ENCODE data around the gene NBL1.
A peak's percentile ranks its signal among the peaks of the same experiment; 100 is the strongest.
"Not testable (repeated sequence)": the region's sequence is repeated elsewhere in the genome, so short reads cannot be mapped to it uniquely, and the experiment has no call there.

Gene NBL1

DNA sequence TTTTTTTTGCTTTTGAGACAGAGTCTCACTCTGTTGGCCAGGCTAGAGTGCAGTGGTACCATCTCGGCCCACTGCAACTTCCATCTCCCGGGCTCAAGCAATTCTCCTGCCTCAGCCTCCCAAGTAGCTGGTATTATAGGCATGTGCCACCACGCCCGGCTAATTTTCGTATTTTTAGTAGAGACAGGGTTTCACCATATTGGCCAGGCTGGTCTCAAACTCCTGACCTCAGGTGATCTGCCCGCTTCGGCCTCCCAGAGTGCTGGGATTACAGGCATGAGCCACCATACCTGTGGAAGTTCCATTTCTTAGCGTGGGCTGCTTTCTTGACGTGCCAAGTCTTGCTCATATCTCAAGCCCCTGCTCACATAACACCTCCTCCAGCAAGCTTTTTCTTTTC is 9.0 kb upstream of the NBL1 start:
- H3K4me1 Mint-ChIP-seq (ENCODE audit: low read depth); H3K27ac Mint-ChIP-seq; H3K4me3 Mint-ChIP-seq; H3K9me3 Mint-ChIP-seq (ENCODE audit: low read depth); H3K27me3 Mint-ChIP-seq; H3K36me3 Mint-ChIP-seq: not testable (repeated sequence)

DNA sequence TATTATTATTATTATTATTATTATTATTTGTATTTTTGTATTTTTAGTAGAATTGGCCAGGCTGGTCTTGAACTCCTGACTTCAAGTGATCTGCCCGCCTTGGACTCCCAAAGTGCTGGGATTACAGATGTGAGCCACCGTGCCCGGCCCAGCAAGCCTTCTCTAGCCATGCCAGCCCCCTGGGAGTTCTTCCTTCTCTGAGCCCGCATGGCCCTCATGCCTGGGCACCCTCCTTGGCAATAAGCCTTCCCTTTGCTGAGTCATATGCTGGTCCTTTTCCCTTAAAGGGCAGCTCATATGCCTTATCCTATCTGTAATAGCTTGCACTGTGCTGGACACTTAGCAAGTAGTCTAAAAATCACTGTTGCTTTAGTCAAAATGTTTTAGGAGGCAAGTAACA is 8.5 kb upstream of the NBL1 start:
- H3K4me3 Mint-ChIP-seq = no peak overlapping the region
- H3K27ac Mint-ChIP-seq = no peak overlapping the region
- H3K36me3 Mint-ChIP-seq = no peaks in the 10 kb centered on the region
- H3K9me3 Mint-ChIP-seq (ENCODE audit: low read depth) = no peaks in the 10 kb centered on the region
- H3K4me1 Mint-ChIP-seq (ENCODE audit: low read depth) = no peaks in the 10 kb centered on the region
- H3K27me3 Mint-ChIP-seq = no peaks in the 10 kb centered on the region

DNA sequence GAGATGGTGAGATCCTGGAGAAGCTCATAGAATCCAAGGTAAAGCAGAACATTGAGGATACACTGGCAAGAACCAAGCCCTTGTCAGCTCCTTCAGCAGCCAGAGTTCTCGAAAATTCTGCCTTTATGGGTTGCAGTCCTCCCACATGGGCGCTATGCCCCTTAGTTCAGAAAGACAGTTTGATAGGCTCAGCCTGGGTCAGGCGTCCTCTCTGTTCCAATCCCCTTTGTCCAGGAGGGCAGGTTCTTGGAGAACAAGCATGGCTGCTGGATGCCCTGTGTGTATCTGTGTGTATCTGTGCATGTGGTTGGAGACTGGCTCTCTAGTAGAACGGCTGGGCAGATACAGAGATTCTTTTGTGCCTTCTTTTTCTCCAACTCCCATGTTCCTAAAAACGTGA is 8.0 kb upstream of the NBL1 start:
- no peak overlapping the region for H3K4me3 Mint-ChIP-seq
- H3K27ac Mint-ChIP-seq = no peak overlapping the region
- no peaks in the 10 kb centered on the region for H3K4me1 Mint-ChIP-seq (ENCODE audit: low read depth)
- H3K9me3 Mint-ChIP-seq (ENCODE audit: low read depth) = no peaks in the 10 kb centered on the region
- no peaks in the 10 kb centered on the region for H3K27me3 Mint-ChIP-seq
- H3K36me3 Mint-ChIP-seq = no peaks in the 10 kb centered on the region

DNA sequence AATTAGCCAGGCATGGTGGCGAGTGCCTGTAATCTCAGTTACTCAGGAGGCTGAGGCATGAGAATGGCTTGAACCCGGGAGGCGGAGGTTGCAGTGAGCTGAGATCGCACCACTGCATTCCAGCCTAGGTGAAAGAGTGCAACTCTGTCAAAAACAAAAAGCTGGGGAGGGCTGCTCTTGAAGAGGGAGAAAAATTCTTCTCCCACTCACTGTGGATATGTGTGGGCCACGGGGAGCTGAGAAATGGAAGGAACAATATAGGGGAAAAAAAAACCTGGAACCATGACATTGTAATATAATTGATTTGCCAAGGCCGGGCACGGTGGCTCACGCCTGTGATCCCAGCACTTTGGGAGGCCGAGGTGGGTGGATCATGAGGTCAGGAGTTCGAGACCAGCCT is 7.4 kb upstream of the NBL1 start:
- H3K9me3 Mint-ChIP-seq (ENCODE audit: low read depth); H3K36me3 Mint-ChIP-seq; H3K27ac Mint-ChIP-seq; H3K4me3 Mint-ChIP-seq; H3K4me1 Mint-ChIP-seq (ENCODE audit: low read depth); H3K27me3 Mint-ChIP-seq: not testable (repeated sequence)

DNA sequence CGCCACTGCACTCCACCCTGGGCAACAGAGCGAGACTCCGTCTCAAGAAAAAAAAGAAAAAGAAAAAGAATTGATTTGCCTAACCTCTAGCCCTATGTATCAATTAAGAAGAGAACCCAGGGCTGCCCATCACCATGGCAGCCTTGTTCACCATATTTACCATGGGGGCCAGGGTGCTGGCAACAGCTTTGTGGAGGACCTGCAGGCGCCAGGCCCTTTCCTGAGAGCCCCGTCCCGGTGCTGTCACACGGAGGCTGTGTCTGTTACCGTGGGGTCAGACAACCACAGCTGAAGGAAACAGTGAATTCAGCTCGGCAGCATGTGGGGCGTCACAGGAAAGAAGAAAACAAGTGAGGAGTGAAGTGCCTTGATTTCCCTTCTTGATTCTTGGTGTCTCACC is 6.5 kb upstream of the NBL1 start:
- no peaks in the 10 kb centered on the region for H3K4me1 Mint-ChIP-seq (ENCODE audit: low read depth)
- no peaks in the 10 kb centered on the region for H3K36me3 Mint-ChIP-seq
- peaks cover 1% of the 10 kb centered on the region for H3K27me3 Mint-ChIP-seq
- no peak overlapping the region for H3K27ac Mint-ChIP-seq
- H3K4me3 Mint-ChIP-seq = no peak overlapping the region
- no peaks in the 10 kb centered on the region for H3K9me3 Mint-ChIP-seq (ENCODE audit: low read depth)

DNA sequence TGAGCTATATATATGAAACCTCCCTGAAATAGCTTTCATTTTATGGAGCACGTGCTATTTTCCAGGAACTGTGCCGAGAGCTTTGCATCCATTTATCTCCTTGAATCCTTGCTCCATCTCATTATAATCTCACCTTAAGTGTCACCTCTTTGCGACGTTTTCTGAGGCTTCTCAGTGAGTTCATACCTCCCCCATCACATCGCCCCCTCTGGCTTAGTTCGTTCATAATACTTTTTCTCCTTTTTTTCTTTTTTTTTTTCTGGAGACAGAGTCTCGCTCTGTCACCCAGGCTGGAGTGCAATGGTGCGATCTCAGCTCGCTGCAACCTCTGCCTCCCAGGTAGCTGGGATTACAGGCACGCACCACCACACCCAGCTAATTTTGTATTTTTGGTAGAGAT is 4.9 kb upstream of the NBL1 start:
- H3K27ac Mint-ChIP-seq; H3K9me3 Mint-ChIP-seq (ENCODE audit: low read depth); H3K4me1 Mint-ChIP-seq (ENCODE audit: low read depth); H3K36me3 Mint-ChIP-seq; H3K4me3 Mint-ChIP-seq; H3K27me3 Mint-ChIP-seq: not testable (repeated sequence)

DNA sequence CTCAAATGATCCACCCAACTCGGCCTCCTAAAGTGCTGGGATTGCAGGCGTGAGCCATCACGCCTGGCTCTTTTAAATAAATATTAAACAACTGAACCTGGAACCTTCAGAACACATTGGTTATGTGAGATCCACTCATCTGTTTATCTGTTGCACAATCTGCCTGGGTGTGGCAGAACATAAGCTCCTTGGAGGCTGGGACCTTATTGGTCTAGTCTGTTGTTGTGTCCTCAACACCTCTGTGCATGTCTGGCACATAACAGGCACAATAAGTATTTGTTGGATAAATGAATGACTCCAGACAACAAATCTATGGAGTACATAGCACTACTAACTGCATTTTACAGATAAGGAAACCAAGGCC is 4.1 kb upstream of the NBL1 start:
- no peak overlapping the region for H3K4me3 Mint-ChIP-seq

DNA sequence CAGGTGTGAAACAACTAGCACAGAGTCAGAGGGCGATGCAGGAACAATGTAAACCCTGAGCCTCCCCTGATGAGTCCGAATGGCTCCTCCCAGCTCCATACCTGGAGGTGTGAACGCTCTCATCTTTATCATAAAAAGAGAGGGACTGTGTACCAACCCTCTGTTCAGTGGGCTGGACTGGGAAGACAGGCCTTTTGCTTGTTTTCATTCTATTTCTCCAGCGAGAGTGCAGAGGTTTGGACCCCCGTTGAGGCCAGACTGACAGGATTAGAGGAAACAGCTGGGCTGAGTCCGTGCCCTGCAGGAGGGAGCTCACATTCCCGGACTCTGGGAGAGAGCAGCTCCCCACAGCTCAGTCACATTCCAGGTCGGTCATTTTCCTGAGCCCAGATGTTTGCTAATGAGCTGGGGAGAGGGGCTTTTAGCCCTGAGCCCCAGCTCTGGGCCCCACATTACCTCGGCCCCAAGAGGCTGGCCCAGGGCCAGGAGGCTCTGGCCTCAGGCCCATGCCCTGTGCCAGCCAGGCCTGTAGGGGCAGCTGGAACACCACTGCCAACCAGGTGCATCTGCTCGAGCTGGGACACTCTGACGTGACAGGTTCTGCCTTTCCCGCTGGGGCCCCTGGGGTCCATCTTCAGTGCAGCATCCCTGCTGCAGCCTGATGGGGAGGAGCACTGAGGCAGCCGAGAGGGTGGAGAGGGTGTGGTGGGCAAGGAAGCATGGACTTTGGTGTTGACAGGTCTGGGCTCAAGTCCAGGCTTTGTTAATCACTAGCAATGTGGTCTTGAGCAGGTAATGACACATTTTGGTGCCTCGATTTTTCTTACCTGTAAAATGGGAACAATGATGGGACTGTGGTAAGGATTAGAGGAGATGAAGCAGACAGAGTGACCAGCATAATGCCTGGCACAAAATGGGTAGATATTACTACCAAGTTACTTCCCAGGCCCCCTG is 3.5 kb upstream of the NBL1 start:
- H3K9me3 Mint-ChIP-seq (ENCODE audit: low read depth) = no peaks in the 10 kb centered on the region
- no peaks in the 10 kb centered on the region for H3K36me3 Mint-ChIP-seq
- H3K4me3 Mint-ChIP-seq = no peak overlapping the region

More for the DNA sequence above, 4.1 kb upstream of the NBL1 start:
- Mint-ChIP-seq H3K4me1 (ENCODE audit: low read depth) (peaks cover 10% of the 10 kb centered on the region), H3K27ac (no peak overlapping the region), H3K9me3 (ENCODE audit: low read depth) (no peaks in the 10 kb centered on the region), H3K36me3 (no peaks in the 10 kb centered on the region), H3K27me3 (peaks cover 1% of the 10 kb centered on the region)

DNA sequence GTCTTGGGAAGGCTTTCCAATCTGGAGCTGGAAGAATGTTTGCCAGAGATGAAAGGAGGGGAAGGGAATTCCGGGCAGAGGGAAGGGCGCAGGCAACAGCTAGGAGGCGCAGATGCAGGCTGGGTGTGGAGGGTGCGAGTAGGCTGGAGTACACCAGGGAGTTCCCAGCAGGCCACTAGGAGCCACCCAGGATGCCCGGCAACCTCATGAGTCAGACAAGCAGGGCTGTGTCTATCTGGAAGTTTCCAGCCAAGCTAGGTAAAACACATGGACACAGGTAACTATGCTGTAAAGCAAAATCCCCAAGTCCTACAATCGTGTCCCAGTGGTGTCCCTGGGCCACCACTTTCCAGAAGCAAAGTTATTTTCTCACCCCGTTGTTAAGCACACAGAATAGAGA is 990 bp upstream of the NBL1 start:
- Mint-ChIP-seq H3K27ac (peak overlapping the region; percentile 80), H3K4me3 (peak overlapping the region; percentile 82), H3K27me3 (peaks cover 1% of the 10 kb centered on the region), H3K4me1 (ENCODE audit: low read depth) (peaks cover 27% of the 10 kb centered on the region), H3K9me3 (ENCODE audit: low read depth) (no peaks in the 10 kb centered on the region), H3K36me3 (no peaks in the 10 kb centered on the region)

More for the DNA sequence above, 3.5 kb upstream of the NBL1 start:
- H3K27ac Mint-ChIP-seq = no peak overlapping the region
- H3K4me1 Mint-ChIP-seq (ENCODE audit: low read depth) = peaks cover 10% of the 10 kb centered on the region
- peaks cover 1% of the 10 kb centered on the region for H3K27me3 Mint-ChIP-seq

DNA sequence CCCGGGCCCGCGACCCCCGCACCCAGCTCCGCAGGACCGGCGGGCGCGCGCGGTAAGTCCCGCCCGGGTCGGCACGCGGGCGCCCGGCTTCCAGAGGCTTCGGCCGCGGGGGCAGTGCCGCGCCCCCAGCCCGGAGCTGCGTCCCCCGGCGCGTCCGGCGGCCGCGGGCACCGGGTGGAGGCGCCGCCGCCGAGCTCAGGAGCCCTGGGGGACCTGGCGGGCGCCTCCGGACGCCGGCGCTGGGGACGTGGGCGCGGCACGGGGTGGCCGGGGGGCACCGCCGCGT is 227 bp downstream of the NBL1 start:
- H3K9me3 Mint-ChIP-seq (ENCODE audit: low read depth) = no peaks in the 10 kb centered on the region
- no peak overlapping the region for H3K27ac Mint-ChIP-seq
- H3K36me3 Mint-ChIP-seq = no peaks in the 10 kb centered on the region
- peaks cover 28% of the 10 kb centered on the region for H3K4me1 Mint-ChIP-seq (ENCODE audit: low read depth)
- H3K4me3 Mint-ChIP-seq = no peak overlapping the region
- peaks cover 1% of the 10 kb centered on the region for H3K27me3 Mint-ChIP-seq

DNA sequence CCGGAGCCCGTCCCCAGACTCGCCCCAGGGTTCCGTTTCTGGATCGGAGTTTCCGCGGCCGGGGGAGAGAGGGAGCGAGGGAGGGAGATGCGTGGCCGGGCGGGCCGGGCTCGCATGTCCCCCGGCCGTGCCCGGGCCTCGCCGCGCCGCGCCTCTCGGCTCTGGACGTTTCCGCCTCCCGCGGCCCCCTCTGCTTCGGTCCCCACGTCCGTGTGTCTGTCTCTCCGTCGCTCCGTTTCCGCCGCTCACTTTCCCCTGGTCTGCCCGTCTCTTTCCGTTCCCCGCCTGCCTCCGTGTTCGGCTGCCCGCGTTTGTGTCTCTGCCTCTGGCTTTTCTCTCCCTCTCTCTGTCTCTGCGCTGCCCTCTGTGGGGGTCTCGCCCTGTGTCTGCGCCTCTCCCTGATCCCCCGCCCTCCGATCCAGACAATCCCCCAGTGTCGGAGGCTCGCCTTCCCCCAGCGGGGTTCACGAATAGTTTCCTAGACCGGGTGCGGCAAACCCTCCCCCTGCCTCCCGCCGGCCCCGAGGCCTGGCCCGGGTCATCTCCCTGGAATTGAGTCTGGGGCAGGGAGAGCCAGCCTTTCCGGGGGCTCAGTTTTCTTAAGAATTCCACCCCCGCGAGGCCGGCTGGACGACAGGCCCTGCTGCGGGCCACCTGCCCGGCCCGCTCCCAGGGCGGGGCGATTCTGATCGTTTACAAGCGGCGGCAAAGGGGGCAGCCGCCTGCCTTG is 735 bp downstream of the NBL1 start:
- Mint-ChIP-seq H3K27ac (peak overlapping the region; percentile 85), H3K36me3 (no peaks in the 10 kb centered on the region), H3K9me3 (ENCODE audit: low read depth) (no peaks in the 10 kb centered on the region), H3K27me3 (peaks cover 1% of the 10 kb centered on the region), H3K4me3 (peak overlapping the region; percentile 95), H3K4me1 (ENCODE audit: low read depth) (peaks cover 28% of the 10 kb centered on the region)

DNA sequence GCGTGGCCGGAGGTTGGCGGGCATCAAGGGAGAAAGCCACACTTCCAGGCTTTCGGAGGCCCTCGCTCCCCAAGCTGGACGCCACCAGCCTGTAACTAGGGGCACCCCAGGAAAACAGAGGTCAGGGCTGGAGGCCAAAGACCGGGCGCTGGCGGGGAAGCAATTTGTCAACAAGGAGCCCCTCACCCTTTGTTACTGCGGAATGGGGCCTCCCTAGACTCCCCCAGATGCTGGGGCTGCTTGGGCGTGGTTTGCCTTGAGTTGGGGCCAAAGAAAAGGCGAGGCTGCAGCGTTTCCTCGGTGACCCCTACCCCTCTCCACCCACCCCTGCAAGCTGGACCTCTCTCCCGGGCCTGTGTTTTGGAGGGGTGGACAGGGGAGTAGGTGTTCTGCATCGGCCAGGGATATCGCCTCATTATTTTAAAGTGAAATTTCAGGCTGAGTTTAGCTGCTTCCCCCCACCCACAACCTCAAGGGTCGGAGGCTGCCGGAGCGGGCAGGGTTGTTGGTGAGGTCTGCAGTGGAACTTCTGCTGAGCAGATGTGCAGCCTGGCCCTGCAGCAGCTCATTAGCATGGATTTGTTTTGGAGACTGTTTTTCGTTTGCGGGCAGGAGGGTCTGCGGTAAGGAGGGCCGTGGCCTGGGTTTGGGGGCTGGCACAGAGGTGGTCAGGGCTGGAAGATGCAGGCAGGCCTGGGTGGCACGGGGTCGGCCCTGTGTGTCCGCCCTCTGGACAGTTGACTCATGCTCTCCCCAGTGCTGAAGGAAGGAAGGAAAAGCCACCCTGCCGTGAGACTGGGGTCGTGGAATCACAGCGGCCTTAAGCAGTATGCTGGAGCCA is 1.5 kb downstream of the NBL1 start:
- Mint-ChIP-seq H3K4me1 (ENCODE audit: low read depth) (peaks cover 28% of the 10 kb centered on the region), H3K4me3 (peak overlapping the region; percentile 95), H3K9me3 (ENCODE audit: low read depth) (no peaks in the 10 kb centered on the region), H3K36me3 (no peaks in the 10 kb centered on the region), H3K27ac (peak overlapping the region; percentile 50), H3K27me3 (peaks cover 1% of the 10 kb centered on the region)

DNA sequence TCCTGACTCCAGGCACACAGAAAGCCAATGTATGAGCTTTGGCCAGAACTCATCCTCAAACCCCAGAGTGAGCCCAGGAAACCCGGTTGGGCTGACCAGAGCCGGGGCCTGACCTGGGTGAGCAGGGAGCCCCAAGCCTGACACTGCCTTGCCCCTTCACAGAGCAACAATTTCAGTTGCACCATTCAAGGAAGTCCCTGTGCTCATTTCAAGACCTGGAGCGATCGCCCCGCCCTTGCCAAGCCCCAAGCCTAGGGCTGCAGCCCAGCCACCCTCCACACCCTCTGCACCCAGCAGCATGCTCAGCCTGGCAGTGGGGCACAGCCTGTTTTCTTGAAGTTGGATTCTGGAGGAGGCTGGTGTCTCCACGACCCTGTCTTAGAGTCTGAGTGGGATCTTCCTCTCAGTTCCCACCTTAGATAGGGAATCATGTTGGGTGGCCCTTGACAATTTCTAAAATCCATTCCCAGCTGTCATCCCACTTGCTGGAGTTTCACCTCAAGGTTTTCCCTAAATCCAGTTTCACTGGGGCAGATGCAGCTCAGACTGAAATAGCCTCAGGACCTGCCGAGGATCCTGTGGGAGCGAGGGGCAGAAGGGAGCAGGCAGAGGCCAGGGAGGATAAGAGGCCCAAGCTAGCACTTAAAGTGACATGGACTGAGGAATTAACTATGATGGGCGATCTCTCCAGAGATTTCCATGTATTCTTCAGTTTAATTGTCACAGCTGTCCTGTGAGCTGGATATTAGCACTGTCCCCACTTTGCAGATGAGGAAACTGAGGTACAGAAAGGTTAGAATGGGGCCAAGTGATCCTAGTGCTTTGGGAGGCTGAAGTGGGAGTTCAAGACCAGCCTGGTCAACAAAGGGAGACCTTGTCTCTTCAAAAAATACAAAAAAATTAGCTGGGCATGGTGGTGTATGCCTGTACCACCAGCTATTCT is 2.5 kb downstream of the NBL1 start:
- H3K36me3 Mint-ChIP-seq = no peaks in the 10 kb centered on the region
- no peaks in the 10 kb centered on the region for H3K9me3 Mint-ChIP-seq (ENCODE audit: low read depth)
- no peaks in the 10 kb centered on the region for H3K27me3 Mint-ChIP-seq
- H3K27ac Mint-ChIP-seq = no peak overlapping the region
- H3K4me1 Mint-ChIP-seq (ENCODE audit: low read depth) = peaks cover 28% of the 10 kb centered on the region
- peak overlapping the region; percentile 56 for H3K4me3 Mint-ChIP-seq

DNA sequence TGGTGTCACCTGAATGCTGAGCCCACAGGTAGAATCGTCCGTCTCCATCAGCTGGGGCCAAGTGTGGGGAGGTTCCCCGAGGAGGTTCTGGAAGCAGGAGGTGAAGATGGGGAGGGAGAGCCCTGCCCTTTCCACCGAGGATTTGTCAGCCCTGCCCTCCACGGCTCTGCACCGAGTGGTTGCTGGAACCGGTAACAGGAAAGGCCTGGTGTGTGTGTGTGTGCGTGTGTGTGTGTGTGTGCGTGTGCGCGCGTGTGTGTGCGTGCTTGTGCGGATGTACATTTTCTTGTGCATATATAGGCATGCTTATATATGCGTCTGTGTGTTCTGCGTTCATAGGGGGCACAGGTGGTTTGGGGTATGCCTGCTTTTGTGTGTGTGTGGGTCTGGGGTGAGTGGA is 3.5 kb downstream of the NBL1 start:
- Mint-ChIP-seq H3K36me3 (no peaks in the 10 kb centered on the region), H3K27ac (no peak overlapping the region), H3K9me3 (ENCODE audit: low read depth) (no peaks in the 10 kb centered on the region), H3K27me3 (no peaks in the 10 kb centered on the region), H3K4me3 (peak overlapping the region; percentile 1), H3K4me1 (ENCODE audit: low read depth) (peaks cover 30% of the 10 kb centered on the region)
